Stomach (tissue), 9 donors: ENCODE results near the gene KCTD17. TPM values are rescaled to one million over a fixed set of nuclear protein-coding genes. Genes with fewer than 3 reads are reported as not detected.

Experiments
- DNase-seq, 2 donors: peaks; one replicate each; pipeline versions ENCODE4 v3.0.0 to v3.0.0-alpha.2; 2013 to 2019
- H3K27ac ChIP-seq, 5 donors: fragments of 200-600 bp in 4 of 5; sonication (generic) in 4 of 5; one replicate each; pipeline ENCODE4 v1.5.1; 2013 to 2019; ENCODE audit warnings: mild to moderate bottlenecking in 1 of 5, moderate library complexity in 1 of 5
- H3K27me3 ChIP-seq, 3 donors: fragments of 200-600 bp; sonication (generic); one replicate each; pipeline ENCODE4 v1.5.1; 2017 to 2019; ENCODE audit warnings: mixed run types in 1 of 3
- H3K36me3 ChIP-seq, 4 donors: fragments of 200-600 bp; sonication (generic); 1 replicate in 3 of 4; 2 replicates in 1 of 4; pipeline ENCODE4 v1.5.1; 2016 to 2019
- H3K4me1 ChIP-seq, 4 donors: fragments of 200-600 bp; sonication (generic); one replicate each; pipeline ENCODE4 v1.5.1; 2016 to 2019
- H3K4me3 ChIP-seq, 4 donors: fragments of 200-600 bp; sonication (generic) in 3 of 4; one replicate each; pipeline ENCODE4 v1.5.1; 2016 to 2019; ENCODE audit warnings: mild to moderate bottlenecking in 1 of 4
- H3K9me3 ChIP-seq, 4 donors: fragments of 200-600 bp; sonication (generic); one replicate each; pipeline ENCODE4 v1.5.1; 2016 to 2019
- CTCF ChIP-seq, 7 experiments: fragments of 450-650 bp in 4 of 7; fragments of 200-600 bp in 3 of 7; sonication (generic) in 3 of 7; IDR thresholded peaks; one replicate each; pipeline ENCODE4 v1.5.1; 2016 to 2019; ENCODE audit warnings: antibody characterized with exemption in 7 of 7, control low read depth in 2 of 7, mild to moderate bottlenecking in 1 of 7
- EP300 ChIP-seq: sonication (generic); formaldehyde crosslinking; IDR thresholded peaks from one replicate; pipeline ENCODE4 v1.6.1; 2017; ENCODE audit warnings: antibody characterized with exemption
- POLR2A ChIP-seq, 4 donors: fragments of 450-650 bp; IDR thresholded peaks; one replicate each; pipeline ENCODE4 v1.6.1; 2016; ENCODE audit warnings: antibody characterized with exemption in 4 of 4, control low read depth in 2 of 4, mild to moderate bottlenecking in 1 of 4, moderate library complexity in 1 of 4
- POLR2AphosphoS5 ChIP-seq, 3 donors: sonication (generic); formaldehyde crosslinking; IDR thresholded peaks; one replicate each; pipeline ENCODE4 v1.6.1; 2016; ENCODE audit warnings: antibody characterized with exemption in 3 of 3
- WGBS, 5 donors: extraction: QIAGEN DNeasy Blood & Tissue Kit in 3 of 5; methylation state at CpG; one replicate each; pipeline versions ENCODE4 v1.1.5 to v1.1.7; 2013 to 2018; 5-methylcytosine and 5-hydroxymethylcytosine counted together
- intact Hi-C: fragments of 100-400 bp; cut with DNase I; formaldehyde crosslinking; loops from one replicate; pipeline ENCODE4 v1.15.1; 2023; ENCODE audit warnings: low total_unique reads
- polyA plus RNA-seq, 3 donors: library from polyadenylated mRNA; stranded (reverse); fragments of 200-250 nt; gene quantifications; one replicate each; pipeline ENCODE4 v1.2.3, GENCODE V29; 2013
- total RNA-seq, 5 donors: library from RNA; depleted of rRNA; stranded (reverse); fragments of >200 nt; gene quantifications; one replicate each; pipeline versions ENCODE4 v1.1.0 to v1.2.3, GENCODE V29; 2014 to 2016
- donor health status: healthy with polysubstance abuse.
- donor health status: Bipolar disorder and iron deficiency.
- donor health status: healthy.

Gene KCTD17
- total and polyA plus RNA-seq, 8 donors: 1.8 to 82.8 (median 9.2) TPM

GRCh38 chr22:37083914-37084313 lies 32.4 kb downstream of the KCTD17 start:
- no peaks in the 10 kb centered on the region for H3K36me3 ChIP-seq
- no peak overlapping the region for H3K27ac ChIP-seq
- no peaks in the 10 kb centered on the region for H3K9me3 ChIP-seq
- TF ChIP-seq EP300 (no peak), POLR2AphosphoS5 (IDR thresholded peaks at IDR 0.05) (no peak), POLR2A (IDR thresholded peaks at IDR 0.05) (no peak), CTCF (IDR thresholded peaks at IDR 0.05) (no peak)
- WGBS, 5 donors: 76 to 86% (median 80%) methylated on average over 6 of the region's 6 CpGs
- intact Hi-C loops: loop anchor here (10.0 kb wide), 1 partner anchor 121 kb away; no protein-coding TSS in a partner anchor
- no peaks in the 10 kb centered on the region for H3K4me1 ChIP-seq
- no peak overlapping the region for H3K4me3 ChIP-seq
- peaks cover 0 to 65% (median 5%) of the 10 kb centered on the region in 3 donors for H3K27me3 ChIP-seq
- DNase-seq: no peak

GRCh38 chr22:37084385-37084784 lies 32.8 kb downstream of the KCTD17 start:
- WGBS, 5 donors: 84 to 88% (median 86%) methylated on average over 5 to 10 of the region's 10 CpGs
- intact Hi-C loops: loop anchor here (10.0 kb wide), 1 partner anchor 120 kb away; no protein-coding TSS in a partner anchor
- H3K27me3 ChIP-seq: peaks cover 0 to 67% (median 5%) of the 10 kb centered on the region in 3 donors
- no peaks in the 10 kb centered on the region for H3K4me1 ChIP-seq
- no peak for DNase-seq
- H3K27ac ChIP-seq: no peak overlapping the region
- no peak overlapping the region for H3K4me3 ChIP-seq
- H3K36me3 ChIP-seq: no peaks in the 10 kb centered on the region
- TF ChIP-seq POLR2AphosphoS5 (IDR thresholded peaks at IDR 0.05): no peak
- no peak for TF ChIP-seq POLR2A (IDR thresholded peaks at IDR 0.05)
- no peak for TF ChIP-seq CTCF (IDR thresholded peaks at IDR 0.05)
- TF ChIP-seq EP300: no peak
- no peaks in the 10 kb centered on the region for H3K9me3 ChIP-seq

- intact Hi-C loops: loop anchor here (10.0 kb wide), 1 partner anchor 119 kb away; no protein-coding TSS in a partner anchor
- TF ChIP-seq CTCF (IDR thresholded peaks at IDR 0.05) (no peak), EP300 (no peak), POLR2AphosphoS5 (IDR thresholded peaks at IDR 0.05) (no peak), POLR2A (IDR thresholded peaks at IDR 0.05) (no peak)
Measured at GRCh38 chr22:37086184-37086583, 34.6 kb downstream of the KCTD17 start.

GRCh38 chr22:37088108-37088605 lies 36.6 kb downstream of the KCTD17 start:
- Histone ChIP-seq H3K4me1 (no peaks in the 10 kb centered on the region), H3K9me3 (no peaks in the 10 kb centered on the region), H3K4me3 (no peak overlapping the region), H3K36me3 (no peaks in the 10 kb centered on the region), H3K27me3 (peaks cover 0 to 81% (median 12%) of the 10 kb centered on the region in 3 donors), H3K27ac (no peak overlapping the region)
- intact Hi-C loops: loop anchor here (10.0 kb wide), 1 partner anchor 117 kb away; no protein-coding TSS in a partner anchor
- no peak for DNase-seq
- TF ChIP-seq POLR2A (IDR thresholded peaks at IDR 0.05): no peak
- no peak for TF ChIP-seq CTCF (IDR thresholded peaks at IDR 0.05)
- TF ChIP-seq EP300: no peak
- TF ChIP-seq POLR2AphosphoS5 (IDR thresholded peaks at IDR 0.05): no peak
- 33 to 52% (median 42%) methylated on average over 6 of the region's 6 CpGs for WGBS, 5 donors

More at GRCh38 chr22:37086184-37086583, 34.6 kb downstream of the KCTD17 start:
- 75 to 83% (median 77%) methylated on average over 9 to 15 of the region's 15 CpGs for WGBS, 5 donors
- H3K9me3 ChIP-seq: no peaks in the 10 kb centered on the region
- no peak overlapping the region for H3K4me3 ChIP-seq
- H3K27me3 ChIP-seq: peaks cover 0 to 64% (median 12%) of the 10 kb centered on the region in 3 donors
- H3K4me1 ChIP-seq: no peaks in the 10 kb centered on the region
- H3K27ac ChIP-seq: no peak overlapping the region
- H3K36me3 ChIP-seq: no peaks in the 10 kb centered on the region
- no peak for DNase-seq
